ENCODE measurements around the gene GZMA. TPM values are rescaled to one million over a fixed set of nuclear protein-coding genes. Genes with fewer than 3 reads are reported as not detected.

Gene GZMA
- total and polyA plus RNA-seq, 2 donors (not counting 3 experiments of a cell fraction or from before 2014, with no cell fraction given), result not detected

DNA sequence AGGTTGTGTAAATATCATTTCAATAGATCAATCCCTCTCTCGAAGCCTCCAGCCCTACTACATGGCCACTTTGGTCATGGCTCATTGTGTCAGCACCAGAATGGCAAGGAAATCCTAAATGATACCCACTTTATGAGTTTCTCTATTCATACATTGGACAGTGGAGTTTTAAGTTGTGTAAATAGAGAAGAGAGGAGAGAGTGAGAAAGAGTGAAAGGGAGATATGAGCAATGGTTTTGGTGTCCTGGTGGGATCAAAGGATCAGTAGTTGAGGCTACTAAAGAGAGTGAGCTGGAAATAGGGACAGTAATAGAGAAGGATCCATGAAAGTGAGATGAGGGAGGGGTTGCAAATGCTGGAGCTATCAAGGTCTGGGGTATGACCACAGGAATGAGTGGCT is 31.5 kb upstream of the GZMA start:
- FAIRE-seq, result no peak

More for the DNA sequence above, 31.5 kb upstream of the GZMA start:
- no peaks in the 10 kb centered on the region for H3K9me1 ChIP-seq (replicated peaks; ENCODE audit: control insufficient read depth, extremely low read depth, insufficient read depth, low read length)
- no peaks in the 10 kb centered on the region for H3K4me1 ChIP-seq (ENCODE audit: control insufficient read depth, extremely low read depth, insufficient read depth, low read length)
- no peaks in the 10 kb centered on the region for H3K79me2 ChIP-seq (ENCODE audit: control insufficient read depth, insufficient read depth, low read length)
- H2AFZ ChIP-seq (ENCODE audit: low read depth, low read length), result no peak overlapping the region
- H3K36me3 ChIP-seq (ENCODE audit: control insufficient read depth in 2 of 2, extremely low read depth in 1 of 2, insufficient read depth in 2 of 2, low read length in 2 of 2), result no peaks in the 10 kb centered on the region
- dilution Hi-C loops (cut with MboI; ENCODE audit: extremely low pct_ligation_motif_present, low sequenced_read_pairs) (no loop called here), intact Hi-C loops (cut with micrococcal nuclease) (no loop called here)
- no peaks in the 10 kb centered on the region for H4K20me1 ChIP-seq (replicated peaks; ENCODE audit: control insufficient read depth, extremely low read depth, insufficient read depth, low read length)
- POLR2A ChIA-PET, result no interaction called here
- CTCF ChIA-PET, result interaction anchor here (1.4 kb wide), 1 partner anchor 9 kb away, joined by 4 read pairs; no protein-coding TSS in a partner anchor
- H3K27ac ChIP-seq (ENCODE audit: insufficient read depth, low read depth, low read length), result no peak overlapping the region
- TF ChIP-seq, protein P1, sequence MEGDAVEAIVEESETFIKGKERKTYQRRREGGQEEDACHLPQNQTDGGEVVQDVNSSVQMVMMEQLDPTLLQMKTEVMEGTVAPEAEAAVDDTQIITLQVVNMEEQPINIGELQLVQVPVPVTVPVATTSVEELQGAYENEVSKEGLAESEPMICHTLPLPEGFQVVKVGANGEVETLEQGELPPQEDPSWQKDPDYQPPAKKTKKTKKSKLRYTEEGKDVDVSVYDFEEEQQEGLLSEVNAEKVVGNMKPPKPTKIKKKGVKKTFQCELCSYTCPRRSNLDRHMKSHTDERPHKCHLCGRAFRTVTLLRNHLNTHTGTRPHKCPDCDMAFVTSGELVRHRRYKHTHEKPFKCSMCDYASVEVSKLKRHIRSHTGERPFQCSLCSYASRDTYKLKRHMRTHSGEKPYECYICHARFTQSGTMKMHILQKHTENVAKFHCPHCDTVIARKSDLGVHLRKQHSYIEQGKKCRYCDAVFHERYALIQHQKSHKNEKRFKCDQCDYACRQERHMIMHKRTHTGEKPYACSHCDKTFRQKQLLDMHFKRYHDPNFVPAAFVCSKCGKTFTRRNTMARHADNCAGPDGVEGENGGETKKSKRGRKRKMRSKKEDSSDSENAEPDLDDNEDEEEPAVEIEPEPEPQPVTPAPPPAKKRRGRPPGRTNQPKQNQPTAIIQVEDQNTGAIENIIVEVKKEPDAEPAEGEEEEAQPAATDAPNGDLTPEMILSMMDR (IDR thresholded peaks at IDR 0.05; ENCODE audit: extremely low read depth in 1 of 2, insufficient read depth in 1 of 2, low read depth in 1 of 2, low read length in 2 of 2), result no peak
- no peak for TF ChIP-seq MYC (IDR thresholded peaks at IDR 0.05; ENCODE audit: low read depth, low read length)
- TF ChIP-seq GATA2 (IDR thresholded peaks at IDR 0.05; ENCODE audit: insufficient read depth, insufficient read length, low read depth, low read length), result no peak
- TF ChIP-seq POLR2AphosphoS5 (IDR thresholded peaks at IDR 0.05; ENCODE audit: insufficient read depth, low read depth, low read length), result no peak
- no peak for TF ChIP-seq EZH2 (IDR thresholded peaks at IDR 0.05; ENCODE audit: borderline replicate concordance, low read depth, low read length, severe bottlenecking)
- no peak for TF ChIP-seq POLR2A (IDR thresholded peaks at IDR 0.05; ENCODE audit: low read depth, low read length)
- no peak for TF ChIP-seq FOS (IDR thresholded peaks at IDR 0.05; ENCODE audit: borderline replicate concordance, insufficient read depth, low read length)
- no peak for TF ChIP-seq JUN (IDR thresholded peaks at IDR 0.05; ENCODE audit: borderline replicate concordance, insufficient read depth, insufficient read length, low read depth)
- TF ChIP-seq, protein P2, sequence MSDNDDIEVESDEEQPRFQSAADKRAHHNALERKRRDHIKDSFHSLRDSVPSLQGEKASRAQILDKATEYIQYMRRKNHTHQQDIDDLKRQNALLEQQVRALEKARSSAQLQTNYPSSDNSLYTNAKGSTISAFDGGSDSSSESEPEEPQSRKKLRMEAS (IDR thresholded peaks at IDR 0.05; ENCODE audit: insufficient read depth, insufficient read length), result no peak
- H3K9me3 ChIP-seq (replicated peaks; ENCODE audit: control insufficient read depth, insufficient read depth, low read length), result no peaks in the 10 kb centered on the region
- H3K4me3 ChIP-seq (replicated peaks in 1 of 3; ENCODE audit: insufficient read depth in 1 of 3, low read depth in 1 of 3, low read length in 3 of 3), result no peak overlapping the region
- no peak for DNase-seq (ENCODE audit: low read depth, low spot score)
- no TSS peak for BruUV-seq (replicated peaks)
- H3K27me3 ChIP-seq (ENCODE audit: control insufficient read depth in 2 of 2, insufficient read depth in 2 of 2, low read length in 2 of 2), result no peaks in the 10 kb centered on the region
- no peak overlapping the region for H3K4me2 ChIP-seq (ENCODE audit: insufficient read depth, low read length)
- no peak overlapping the region for H3K9ac ChIP-seq (replicated peaks; ENCODE audit: extremely low read depth, insufficient read depth, low read length)
